Raji (cell line): ENCODE measurements around the gene TSPYL2.

Source experiments
- POLR2A ChIP-seq: IDR thresholded peaks from 2 replicates; pipeline ENCODE4 v1.6.1; 2011; ENCODE audit warnings: low read depth, low read length, control low read depth; ENCODE audit not compliant: insufficient read depth

The TSPYL2 gene

DNA sequence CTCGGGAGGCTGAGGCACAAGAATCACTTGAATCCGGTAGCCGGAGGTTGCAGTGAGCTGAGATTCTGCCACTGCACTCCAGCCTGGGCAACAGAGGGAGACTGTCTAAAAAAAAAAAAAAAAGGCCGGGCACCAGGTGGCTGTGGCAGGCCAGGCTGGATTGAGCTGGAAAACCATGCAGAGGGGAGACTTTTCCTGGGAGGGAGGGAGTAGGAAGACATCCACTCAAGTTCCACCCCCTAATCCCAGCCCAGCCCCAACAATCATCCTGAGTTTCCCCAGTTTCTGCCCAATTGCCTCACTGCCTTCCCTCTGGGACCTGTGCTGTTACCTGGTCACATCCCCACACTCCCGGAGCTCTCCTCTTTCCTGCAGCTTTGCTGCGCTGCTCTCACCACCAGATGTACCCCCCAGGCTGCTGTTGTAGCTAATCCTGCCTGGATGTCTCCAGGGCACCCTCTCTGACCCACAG, 9.0 kb upstream of the TSPYL2 start:
- TF ChIP-seq POLR2A: no peak

DNA sequence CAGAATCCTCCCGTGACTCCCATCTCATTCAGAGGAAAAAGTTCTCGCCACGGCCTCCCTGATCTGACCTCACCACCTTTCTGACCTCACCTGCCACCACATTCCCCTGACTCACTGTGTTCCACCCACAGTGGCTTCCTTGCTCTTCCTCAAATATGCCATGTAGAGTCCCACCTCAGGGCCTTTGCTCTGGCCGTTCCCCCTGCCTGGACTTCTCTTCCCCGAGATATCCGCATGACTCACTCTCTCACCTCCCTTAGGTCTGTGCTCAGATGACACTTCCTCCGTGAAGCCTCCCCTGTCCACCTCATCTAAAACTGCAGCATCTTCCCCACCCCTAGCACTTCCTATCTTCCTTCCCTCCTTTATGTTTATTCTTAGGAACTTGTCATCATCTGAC, 7.2 kb upstream of the TSPYL2 start:
- no peak for TF ChIP-seq POLR2A

DNA sequence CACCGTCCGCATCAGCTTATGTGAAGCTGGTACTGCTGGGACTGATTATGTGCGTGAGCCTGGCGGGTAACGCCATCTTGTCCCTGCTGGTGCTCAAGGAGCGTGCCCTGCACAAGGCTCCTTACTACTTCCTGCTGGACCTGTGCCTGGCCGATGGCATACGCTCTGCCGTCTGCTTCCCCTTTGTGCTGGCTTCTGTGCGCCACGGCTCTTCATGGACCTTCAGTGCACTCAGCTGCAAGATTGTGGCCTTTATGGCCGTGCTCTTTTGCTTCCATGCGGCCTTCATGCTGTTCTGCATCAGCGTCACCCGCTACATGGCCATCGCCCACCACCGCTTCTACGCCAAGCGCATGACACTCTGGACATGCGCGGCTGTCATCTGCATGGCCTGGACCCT, 5.5 kb upstream of the TSPYL2 start:
- TF ChIP-seq POLR2A: no peak

DNA sequence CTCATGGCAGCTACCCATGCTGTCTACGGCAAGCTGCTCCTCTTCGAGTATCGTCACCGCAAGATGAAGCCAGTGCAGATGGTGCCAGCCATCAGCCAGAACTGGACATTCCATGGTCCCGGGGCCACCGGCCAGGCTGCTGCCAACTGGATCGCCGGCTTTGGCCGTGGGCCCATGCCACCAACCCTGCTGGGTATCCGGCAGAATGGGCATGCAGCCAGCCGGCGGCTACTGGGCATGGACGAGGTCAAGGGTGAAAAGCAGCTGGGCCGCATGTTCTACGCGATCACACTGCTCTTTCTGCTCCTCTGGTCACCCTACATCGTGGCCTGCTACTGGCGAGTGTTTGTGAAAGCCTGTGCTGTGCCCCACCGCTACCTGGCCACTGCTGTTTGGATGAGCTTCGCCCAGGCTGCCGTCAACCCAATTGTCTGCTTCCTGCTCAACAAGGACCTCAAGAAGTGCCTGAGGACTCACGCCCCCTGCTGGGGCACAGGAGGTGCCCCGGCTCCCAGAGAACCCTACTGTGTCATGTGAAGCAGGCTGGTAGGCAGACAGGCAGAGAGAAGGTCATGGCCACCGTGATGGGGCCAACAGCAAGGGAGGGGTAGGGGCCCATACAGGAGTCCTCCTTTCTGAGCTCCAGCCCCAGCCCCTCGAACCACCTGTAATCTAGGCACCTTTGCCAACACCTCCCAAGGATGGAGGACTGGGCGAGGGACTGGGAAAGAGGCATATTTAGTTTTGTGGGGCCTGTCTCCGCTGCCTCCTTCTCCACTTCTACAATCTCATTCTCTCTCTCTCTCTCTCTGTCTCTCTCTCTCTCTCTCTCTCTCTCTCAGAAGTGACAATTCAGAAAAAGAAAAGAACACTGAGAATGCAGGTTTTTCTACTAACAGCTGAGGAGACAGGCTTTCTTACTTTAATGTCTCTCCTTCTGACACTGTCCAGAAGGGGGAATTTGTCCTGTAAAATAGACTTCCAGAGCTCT, 4.7 kb upstream of the TSPYL2 start:
- TF ChIP-seq POLR2A: no peak

DNA sequence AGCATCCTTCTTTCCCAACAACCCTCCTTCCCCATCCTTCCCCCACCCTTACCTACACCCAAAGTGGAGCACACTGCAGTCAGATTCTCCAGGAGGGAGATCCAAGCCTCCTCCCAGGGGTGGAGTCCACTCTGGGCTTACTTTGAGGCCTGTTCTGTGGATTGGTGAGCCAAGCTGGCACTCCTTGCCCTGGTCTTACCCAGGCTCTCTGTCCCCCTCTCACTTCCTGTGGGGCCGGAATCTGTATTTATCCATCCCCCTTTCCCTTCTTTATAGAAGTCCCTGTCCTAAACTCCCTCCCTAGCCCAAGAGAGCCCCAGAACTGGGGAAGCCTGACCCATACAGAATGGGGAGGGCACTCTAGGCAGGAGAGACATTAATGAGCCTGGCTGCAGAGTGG, 3.2 kb upstream of the TSPYL2 start:
- no peak for TF ChIP-seq POLR2A

DNA sequence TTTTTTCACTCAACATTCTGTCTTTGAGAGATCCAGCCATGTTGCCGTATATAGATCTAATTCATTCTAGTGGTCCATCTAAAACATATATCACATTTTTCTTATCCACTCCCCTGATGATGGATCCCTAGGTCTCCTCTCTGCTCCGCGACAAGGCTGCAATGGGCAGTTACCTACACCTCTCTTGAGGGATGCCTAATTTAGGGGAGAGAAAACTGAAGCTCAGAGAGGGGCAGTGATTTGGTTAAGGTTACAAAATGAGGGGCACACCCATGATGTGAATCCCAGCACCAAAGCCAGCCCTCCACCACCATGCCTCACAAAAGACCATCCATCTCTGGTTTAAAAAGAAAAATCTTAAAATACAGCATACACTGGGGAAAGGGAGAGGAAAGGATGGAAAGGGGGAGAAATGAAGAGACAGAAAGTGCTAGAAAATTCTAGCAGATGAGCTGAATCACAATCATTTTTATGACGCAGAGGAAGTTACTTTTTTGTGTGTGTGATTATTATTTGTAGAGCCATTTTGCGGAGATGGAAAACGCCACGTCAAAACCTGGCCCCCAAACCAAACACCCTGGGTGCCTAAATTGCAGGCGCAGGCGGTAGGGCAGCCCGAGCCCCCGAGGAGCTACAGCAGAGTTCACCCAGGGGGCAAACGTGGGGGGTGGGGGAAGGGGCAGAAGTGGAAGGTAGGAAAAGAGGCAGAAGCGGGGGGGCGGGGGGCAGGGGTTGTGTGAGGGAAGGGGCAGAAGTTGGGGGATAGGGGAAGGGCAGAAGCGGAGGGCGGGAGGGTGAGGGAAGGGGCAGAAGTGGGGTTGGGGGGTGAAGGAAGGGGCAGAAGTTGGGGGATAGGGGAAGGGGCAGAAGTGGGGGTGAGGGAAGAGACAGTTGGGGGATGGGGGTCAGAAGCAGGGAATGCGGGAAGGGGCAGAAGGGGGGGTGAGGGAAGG, 1.3 kb upstream of the TSPYL2 start:
- TF ChIP-seq POLR2A: no peak

DNA sequence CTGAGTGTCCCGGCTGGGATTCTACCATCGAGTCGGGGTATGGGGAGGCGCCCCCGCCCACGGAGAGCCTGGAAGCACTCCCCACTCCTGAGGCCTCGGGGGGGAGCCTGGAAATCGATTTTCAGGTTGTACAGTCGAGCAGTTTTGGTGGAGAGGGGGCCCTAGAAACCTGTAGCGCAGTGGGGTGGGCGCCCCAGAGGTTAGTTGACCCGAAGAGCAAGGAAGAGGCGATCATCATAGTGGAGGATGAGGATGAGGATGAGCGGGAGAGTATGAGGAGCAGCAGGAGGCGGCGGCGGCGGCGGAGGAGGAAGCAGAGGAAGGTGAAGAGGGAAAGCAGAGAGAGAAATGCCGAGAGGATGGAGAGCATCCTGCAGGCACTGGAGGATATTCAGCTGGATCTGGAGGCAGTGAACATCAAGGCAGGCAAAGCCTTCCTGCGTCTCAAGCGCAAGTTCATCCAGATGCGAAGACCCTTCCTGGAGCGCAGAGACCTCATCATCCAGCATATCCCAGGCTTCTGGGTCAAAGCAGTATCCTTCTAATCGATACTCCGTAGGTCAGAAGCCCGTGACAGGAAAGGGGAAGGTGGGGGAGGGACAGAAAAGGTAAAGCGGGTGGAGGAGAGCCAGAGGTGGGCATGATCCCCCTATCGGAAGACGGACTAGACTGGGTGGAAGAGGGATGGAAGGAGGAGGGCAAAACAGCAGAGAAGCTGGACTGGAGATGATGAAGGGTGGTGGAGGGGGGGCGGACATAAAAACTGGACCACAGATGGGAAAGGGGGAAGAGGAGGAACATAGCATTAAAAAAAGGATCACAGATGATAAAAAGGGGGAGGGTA, 828 bp downstream of the TSPYL2 start:
- TF ChIP-seq POLR2A: no peak

DNA sequence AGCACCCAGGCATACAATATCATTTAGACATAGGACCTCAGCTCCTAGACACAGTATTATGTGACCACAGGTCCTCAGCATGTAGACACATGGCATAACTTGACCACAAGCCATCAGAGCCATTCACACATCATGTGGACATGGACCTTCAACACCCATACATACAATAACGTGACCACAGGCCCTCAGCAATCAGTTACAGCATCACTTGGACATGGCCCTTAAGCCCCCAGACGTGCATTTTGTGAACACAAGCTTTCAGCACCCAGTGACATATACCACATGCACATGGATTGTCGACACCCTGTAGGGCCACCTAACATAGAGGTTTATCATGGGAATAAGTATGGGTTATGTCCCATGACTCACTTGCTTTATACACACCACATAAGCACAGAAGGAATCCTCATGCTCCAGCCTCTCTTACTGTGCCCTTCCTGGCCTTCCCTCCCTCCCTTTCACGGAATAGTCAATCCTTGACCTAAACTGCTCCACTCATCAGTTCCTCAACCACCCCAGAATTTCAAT, 1.9 kb downstream of the TSPYL2 start:
- no peak for TF ChIP-seq POLR2A

DNA sequence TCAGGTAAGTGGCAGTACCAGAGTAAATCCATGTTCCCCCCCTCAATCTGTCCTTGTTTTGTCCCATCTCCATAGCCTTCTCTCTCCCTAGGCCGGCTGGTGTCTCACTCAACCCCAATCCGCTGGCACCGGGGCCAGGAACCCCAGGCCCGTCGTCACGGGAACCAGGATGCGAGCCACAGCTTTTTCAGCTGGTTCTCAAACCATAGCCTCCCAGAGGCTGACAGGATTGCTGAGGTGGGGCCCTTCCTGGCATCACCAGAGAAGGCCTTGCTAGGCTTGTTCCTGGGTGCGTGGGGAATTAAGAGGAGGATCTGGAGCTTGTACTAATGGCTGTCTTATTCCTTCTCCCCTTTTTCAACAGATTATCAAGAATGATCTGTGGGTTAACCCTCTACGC, 2.7 kb downstream of the TSPYL2 start:
- TF ChIP-seq POLR2A: no peak

DNA sequence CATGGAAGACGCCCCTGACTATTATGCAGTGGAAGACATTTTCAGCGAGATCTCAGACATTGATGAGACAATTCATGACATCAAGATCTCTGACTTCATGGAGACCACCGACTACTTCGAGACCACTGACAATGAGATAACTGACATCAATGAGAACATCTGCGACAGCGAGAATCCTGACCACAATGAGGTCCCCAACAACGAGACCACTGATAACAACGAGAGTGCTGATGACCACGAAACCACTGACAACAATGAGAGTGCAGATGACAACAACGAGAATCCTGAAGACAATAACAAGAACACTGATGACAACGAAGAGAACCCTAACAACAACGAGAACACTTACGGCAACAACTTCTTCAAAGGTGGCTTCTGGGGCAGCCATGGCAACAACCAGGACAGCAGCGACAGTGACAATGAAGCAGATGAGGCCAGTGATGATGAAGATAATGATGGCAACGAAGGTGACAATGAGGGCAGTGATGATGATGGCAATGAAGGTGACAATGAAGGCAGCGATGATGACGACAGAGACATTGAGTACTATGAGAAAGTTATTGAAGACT, 3.6 kb downstream of the TSPYL2 start:
- no peak for TF ChIP-seq POLR2A

DNA sequence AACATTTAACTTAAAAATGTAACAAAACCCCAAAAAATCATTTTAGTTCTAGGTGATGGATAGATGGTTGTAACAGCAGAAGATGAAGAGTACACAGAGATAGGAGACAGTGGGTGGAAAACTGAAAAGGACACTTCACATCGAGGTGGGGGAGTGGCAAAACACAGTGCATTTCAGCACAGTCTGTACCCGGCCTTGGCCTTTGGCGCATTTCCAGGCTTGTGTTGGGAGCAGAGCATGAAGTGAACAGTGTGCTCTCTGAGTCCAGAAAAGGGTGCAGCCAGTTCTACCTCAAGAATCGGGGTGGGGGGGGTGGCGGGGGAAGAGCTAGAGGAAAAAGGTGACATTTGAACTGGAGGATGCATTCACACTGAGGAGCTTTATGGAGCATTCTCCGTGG, 4.3 kb downstream of the TSPYL2 start:
- no peak for TF ChIP-seq POLR2A

DNA sequence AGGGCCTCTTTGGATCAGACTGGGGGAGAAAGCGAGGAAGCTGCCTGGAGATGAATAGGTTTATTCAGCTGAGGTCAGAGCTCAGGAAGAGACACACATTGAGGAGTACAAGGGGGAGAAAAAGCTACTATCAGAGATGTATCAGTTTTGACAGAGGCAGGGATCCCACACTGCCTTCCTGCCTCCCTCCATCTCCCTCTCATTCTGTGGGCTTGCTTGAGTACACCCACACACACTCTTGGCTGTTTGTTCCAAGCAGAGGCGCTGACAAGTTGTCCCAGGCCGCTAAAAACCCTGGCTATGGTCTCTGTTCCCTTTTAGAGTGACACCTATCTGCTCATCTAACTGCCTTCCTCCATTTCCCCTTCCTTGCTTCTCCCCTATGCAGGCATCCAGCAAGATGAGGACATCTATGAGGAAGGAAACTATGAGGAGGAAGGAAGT, 5.2 kb downstream of the TSPYL2 start:
- no peak for TF ChIP-seq POLR2A

DNA sequence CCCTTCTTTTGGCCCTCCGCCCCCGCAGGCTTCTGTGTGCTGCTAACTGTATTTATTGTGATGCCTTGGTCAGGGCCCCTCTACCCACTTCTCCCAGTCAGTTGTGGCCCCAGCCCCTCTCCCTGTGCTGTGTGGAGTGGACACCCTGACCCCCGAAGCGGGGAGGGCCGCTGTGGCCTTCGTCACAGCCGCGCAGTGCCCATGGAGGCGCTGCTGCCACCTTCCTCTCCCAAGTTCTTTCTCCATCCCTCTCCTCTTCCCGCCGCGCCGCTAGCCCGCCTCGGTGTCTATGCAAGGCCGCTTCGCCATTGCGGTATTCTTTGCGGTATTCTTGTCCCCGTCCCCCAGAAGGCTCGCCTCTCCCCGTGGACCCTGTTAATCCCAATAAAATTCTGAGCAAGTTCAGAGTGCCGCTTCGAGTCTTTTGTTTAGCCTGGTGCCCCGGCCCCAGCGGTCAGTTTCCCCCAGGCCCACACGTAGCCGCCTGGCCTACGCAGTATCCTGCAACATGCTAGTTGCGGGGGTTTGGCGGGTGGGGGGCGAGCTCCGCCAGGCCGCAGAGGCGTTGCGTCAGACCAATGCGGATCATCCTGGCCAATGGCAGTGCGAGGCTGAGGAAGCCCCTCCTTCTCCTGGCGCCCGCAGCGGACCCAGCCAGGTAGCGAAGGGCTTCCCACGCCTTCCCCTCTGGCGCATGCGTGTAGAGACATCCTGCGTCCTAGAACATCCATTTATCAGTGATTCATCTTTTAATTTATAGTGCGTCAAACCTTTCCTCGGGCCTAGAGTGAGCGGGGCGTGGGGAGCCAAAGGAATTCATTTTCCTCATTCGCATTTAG, 6.2 kb downstream of the TSPYL2 start:
- TF ChIP-seq POLR2A: no peak
